ENCODE data around the gene MYO1D. TPM values are rescaled to one million over a fixed set of nuclear protein-coding genes. Genes with fewer than 3 reads are reported as not detected.

Gene MYO1D
- total RNA-seq, 2 experiments from 2014 or later: 0.09 to 0.89 TPM

GRCh38 chr17:32552280-32552679, 324.6 kb downstream of the MYO1D start:
- intact Hi-C loops (cut with micrococcal nuclease; ENCODE audit: unreplicated experiment): no loop called here
- H3K9me2 ChIP-seq (ENCODE audit: insufficient read depth, low read length): no peaks in the 10 kb centered on the region
- H3K4me2 ChIP-seq (ENCODE audit: low read length): no peak overlapping the region
- DNase-seq (ENCODE audit: low spot score): no peak
- no peaks in the 10 kb centered on the region for H4K20me1 ChIP-seq (ENCODE audit: insufficient read depth, low read length)
- TF ChIP-seq, protein P1, sequence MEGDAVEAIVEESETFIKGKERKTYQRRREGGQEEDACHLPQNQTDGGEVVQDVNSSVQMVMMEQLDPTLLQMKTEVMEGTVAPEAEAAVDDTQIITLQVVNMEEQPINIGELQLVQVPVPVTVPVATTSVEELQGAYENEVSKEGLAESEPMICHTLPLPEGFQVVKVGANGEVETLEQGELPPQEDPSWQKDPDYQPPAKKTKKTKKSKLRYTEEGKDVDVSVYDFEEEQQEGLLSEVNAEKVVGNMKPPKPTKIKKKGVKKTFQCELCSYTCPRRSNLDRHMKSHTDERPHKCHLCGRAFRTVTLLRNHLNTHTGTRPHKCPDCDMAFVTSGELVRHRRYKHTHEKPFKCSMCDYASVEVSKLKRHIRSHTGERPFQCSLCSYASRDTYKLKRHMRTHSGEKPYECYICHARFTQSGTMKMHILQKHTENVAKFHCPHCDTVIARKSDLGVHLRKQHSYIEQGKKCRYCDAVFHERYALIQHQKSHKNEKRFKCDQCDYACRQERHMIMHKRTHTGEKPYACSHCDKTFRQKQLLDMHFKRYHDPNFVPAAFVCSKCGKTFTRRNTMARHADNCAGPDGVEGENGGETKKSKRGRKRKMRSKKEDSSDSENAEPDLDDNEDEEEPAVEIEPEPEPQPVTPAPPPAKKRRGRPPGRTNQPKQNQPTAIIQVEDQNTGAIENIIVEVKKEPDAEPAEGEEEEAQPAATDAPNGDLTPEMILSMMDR (conservative IDR thresholded peaks at IDR 0.05; ENCODE audit: low read length): no peak
- no peak overlapping the region for H3K4me3 ChIP-seq (ENCODE audit: low read depth, low read length, poor library complexity, severe bottlenecking)
- H3K27ac ChIP-seq (ENCODE audit: low read depth, low read length, poor library complexity, severe bottlenecking): no peak overlapping the region
- H3K36me3 ChIP-seq (ENCODE audit: insufficient read depth, low read length): no peaks in the 10 kb centered on the region
- ChIA-PET CTCF (ENCODE audit: unreplicated experiment) (no interaction called here), POLR2A (no interaction called here)
- H3K79me2 ChIP-seq (ENCODE audit: insufficient read depth, low read depth, low read length): no peaks in the 10 kb centered on the region
- no TSS peak for BruUV-seq (replicated peaks)
- no peak overlapping the region for H2AFZ ChIP-seq (ENCODE audit: low read length)
- H3K9me3 ChIP-seq (ENCODE audit: low read length): no peaks in the 10 kb centered on the region
- peaks cover 19% of the 10 kb centered on the region for H3K4me1 ChIP-seq (ENCODE audit: insufficient read depth, low read length, poor library complexity, severe bottlenecking)

- intact Hi-C loops (cut with micrococcal nuclease; ENCODE audit: unreplicated experiment): no loop called here
- Histone ChIP-seq H3K9me3 (ENCODE audit: low read length) (no peaks in the 10 kb centered on the region), H3K27ac (ENCODE audit: low read depth, low read length, poor library complexity, severe bottlenecking) (no peak overlapping the region), H3K4me1 (ENCODE audit: insufficient read depth, low read length, poor library complexity, severe bottlenecking) (peaks cover 11% of the 10 kb centered on the region), H3K36me3 (ENCODE audit: insufficient read depth, low read length) (no peaks in the 10 kb centered on the region), H3K4me3 (ENCODE audit: low read depth, low read length, poor library complexity, severe bottlenecking) (no peak overlapping the region), H3K4me2 (ENCODE audit: low read length) (no peak overlapping the region), H3K9me2 (ENCODE audit: insufficient read depth, low read length) (no peaks in the 10 kb centered on the region), H3K79me2 (ENCODE audit: insufficient read depth, low read depth, low read length) (no peaks in the 10 kb centered on the region), H2AFZ (ENCODE audit: low read length) (no peak overlapping the region), H4K20me1 (ENCODE audit: insufficient read depth, low read length) (no peaks in the 10 kb centered on the region)
- no TSS peak for BruUV-seq (replicated peaks)
- CTCF ChIA-PET (ENCODE audit: unreplicated experiment): no interaction called here
- POLR2A ChIA-PET: interaction anchor here (0.7 to 1.4 kb wide), 2 partner anchors 9 to 10 kb away, joined by 3 read pairs; no protein-coding TSS in a partner anchor
- TF ChIP-seq EZH2phosphoT487 (IDR thresholded peaks at IDR 0.05; ENCODE audit: borderline replicate concordance, low read depth, low read length): no peak
- no peak for DNase-seq (ENCODE audit: low spot score)
Observed at GRCh38 chr17:32551186-32551955, 325.6 kb downstream of the MYO1D start.

- no peaks in the 10 kb centered on the region for H3K79me2 ChIP-seq (ENCODE audit: insufficient read depth, low read depth, low read length)
- H3K36me3 ChIP-seq (ENCODE audit: insufficient read depth, low read length): no peaks in the 10 kb centered on the region
- intact Hi-C loops (cut with micrococcal nuclease; ENCODE audit: unreplicated experiment): no loop called here
- H3K9me3 ChIP-seq (ENCODE audit: low read length): no peaks in the 10 kb centered on the region
- BruUV-seq (replicated peaks): no TSS peak
- H3K4me2 ChIP-seq (ENCODE audit: low read length): no peak overlapping the region
- H3K9me2 ChIP-seq (ENCODE audit: insufficient read depth, low read length): no peaks in the 10 kb centered on the region
- TF ChIP-seq, protein P1 (conservative IDR thresholded peaks at IDR 0.05; ENCODE audit: low read length): no peak
- TF ChIP-seq EZH2phosphoT487 (IDR thresholded peaks at IDR 0.05; ENCODE audit: borderline replicate concordance, low read depth, low read length): no peak
- H3K27ac ChIP-seq (ENCODE audit: low read depth, low read length, poor library complexity, severe bottlenecking): no peak overlapping the region
- H3K4me3 ChIP-seq (ENCODE audit: low read depth, low read length, poor library complexity, severe bottlenecking): no peak overlapping the region
- H4K20me1 ChIP-seq (ENCODE audit: insufficient read depth, low read length): no peaks in the 10 kb centered on the region
- ChIA-PET POLR2A (interaction anchor here (0.6 to 0.8 kb wide), 2 partner anchors 25 to 102 kb away, joined by 4 to 5 read pairs; no protein-coding TSS in a partner anchor), CTCF (ENCODE audit: unreplicated experiment) (interaction anchor here (0.6 kb wide), 1 partner anchor 17 kb away, joined by 3 read pairs; no protein-coding TSS in a partner anchor)
- H2AFZ ChIP-seq (ENCODE audit: low read length): no peak overlapping the region
- no peak for DNase-seq (ENCODE audit: low spot score)
- H3K4me1 ChIP-seq (ENCODE audit: insufficient read depth, low read length, poor library complexity, severe bottlenecking): peaks cover under 1% of the 10 kb centered on the region
Observed at GRCh38 chr17:32549559-32549958, 327.4 kb downstream of the MYO1D start.
